ENCODE measurements around the gene FCN1.
A peak's percentile ranks its signal among the peaks of the same experiment; 100 is the strongest.

Gene FCN1

GRCh38 chr9:134922066-134922931, 4.6 kb upstream of the FCN1 start:
- no peak for DNase-seq
- no peaks in the 10 kb centered on the region for H3K36me3 ChIP-seq
- no peak for TF ChIP-seq CTCF (IDR thresholded peaks at IDR 0.05; ENCODE audit: low read depth, low read length)
- no peaks in the 10 kb centered on the region for H3K27me3 ChIP-seq (ENCODE audit: insufficient read depth, low read depth, severe bottlenecking)
- H3K27ac ChIP-seq: peak overlapping the region; percentile 72
- H3K9me3 ChIP-seq (ENCODE audit: severe bottlenecking): peaks cover 11% of the 10 kb centered on the region
- no peak overlapping the region for H3K4me3 ChIP-seq (ENCODE audit: low read depth, low read length)

- Histone ChIP-seq H3K36me3 (no peaks in the 10 kb centered on the region), H3K27me3 (ENCODE audit: insufficient read depth, low read depth, severe bottlenecking) (no peaks in the 10 kb centered on the region), H3K4me3 (ENCODE audit: low read depth, low read length) (no peak overlapping the region), H3K9me3 (ENCODE audit: severe bottlenecking) (peaks cover 11% of the 10 kb centered on the region), H3K27ac (no peak overlapping the region)
- DNase-seq: no peak
- no peak for TF ChIP-seq CTCF (IDR thresholded peaks at IDR 0.05; ENCODE audit: low read depth, low read length)
Measured at GRCh38 chr9:134919303-134919702, 1.6 kb upstream of the FCN1 start.

DNA sequence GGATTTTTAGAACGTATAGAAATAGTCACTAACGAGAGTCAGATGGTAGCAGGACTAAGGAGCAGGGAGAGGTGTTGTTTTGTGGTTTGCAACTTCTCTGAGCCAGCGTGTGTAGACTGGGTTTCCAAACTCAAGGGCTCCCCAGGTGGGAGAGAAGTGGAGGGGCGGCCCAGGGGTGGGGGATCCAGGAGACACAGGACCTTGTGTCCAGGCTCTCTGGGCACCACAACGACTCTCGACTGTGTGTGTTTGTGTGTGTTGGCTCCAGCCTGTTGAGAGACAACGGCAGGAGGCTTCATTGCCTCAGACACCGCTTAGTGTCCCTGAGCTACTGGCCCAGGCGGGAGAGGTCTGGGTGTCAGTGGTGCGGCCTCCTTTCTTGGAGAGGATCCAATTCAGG, 934 bp upstream of the FCN1 start:
- Histone ChIP-seq H3K36me3 (no peaks in the 10 kb centered on the region), H3K27ac (peak overlapping the region; percentile 85), H3K9me3 (ENCODE audit: severe bottlenecking) (peaks cover 11% of the 10 kb centered on the region), H3K27me3 (ENCODE audit: insufficient read depth, low read depth, severe bottlenecking) (no peaks in the 10 kb centered on the region), H3K4me3 (ENCODE audit: low read depth, low read length) (no peak overlapping the region)
- no peak for TF ChIP-seq CTCF (IDR thresholded peaks at IDR 0.05; ENCODE audit: low read depth, low read length)
- DNase-seq: no peak

GRCh38 chr9:134916161-134916665, 1.5 kb downstream of the FCN1 start:
- Histone ChIP-seq H3K27ac (peak overlapping the region; percentile 85), H3K4me3 (ENCODE audit: low read depth, low read length) (no peak overlapping the region), H3K36me3 (no peaks in the 10 kb centered on the region), H3K27me3 (ENCODE audit: insufficient read depth, low read depth, severe bottlenecking) (no peaks in the 10 kb centered on the region), H3K9me3 (ENCODE audit: severe bottlenecking) (peaks cover 11% of the 10 kb centered on the region)
- DNase-seq: no peak
- TF ChIP-seq CTCF (IDR thresholded peaks at IDR 0.05; ENCODE audit: low read depth, low read length): no peak

- Histone ChIP-seq H3K27ac (0 out of 2 replicates have a peak overlapping the region, but pooled peaks have one; percentile 6), H3K27me3 (ENCODE audit: insufficient read depth, low read depth, severe bottlenecking) (no peaks in the 10 kb centered on the region), H3K4me3 (ENCODE audit: low read depth, low read length) (no peak overlapping the region), H3K36me3 (no peaks in the 10 kb centered on the region), H3K9me3 (ENCODE audit: severe bottlenecking) (peaks cover 10% of the 10 kb centered on the region)
- no peak for TF ChIP-seq CTCF (IDR thresholded peaks at IDR 0.05; ENCODE audit: low read depth, low read length)
- DNase-seq: no peak
Measured at GRCh38 chr9:134915046-134915985, 2.4 kb downstream of the FCN1 start.

Data from WERI-Rb-1 (cell line).